K562 (cell line): ENCODE results near the gene KCNN3. TPM values are rescaled to one million over a fixed set of nuclear protein-coding genes. Genes with fewer than 3 reads are reported as not detected.

Experiments
- ATAC-seq: fragments of 200-7000 bp; cut with Tn5 transposase; 3 replicates; pipeline ENCODE4 v1.9.1; 2020; ENCODE audit warnings: moderate library complexity
- BruUV-seq: library from RNA; stranded (reverse); fragments of 400-500 nt; replicated peaks from 2 replicates; lab custom pipeline; 2021; lab: Mats Ljungman, UMichigan
- CTCF ChIA-PET: fragments of 300-600 bp; formaldehyde crosslinking; extraction: SDS; loops from one replicate; lab custom pipeline; 2021; ENCODE audit warnings: low intra/inter-chr PET ratio; lab: Yijun Ruan, JAX
- POLR2A ChIA-PET: fragments of 300-600, 350-650 bp; sonication (Branson Sonifier 250); formaldehyde crosslinking; extraction: SDS; loops from one replicate; lab custom pipeline; 2021; ENCODE audit warnings: antibody characterized with exemption, inconsistent platforms; lab: Yijun Ruan, JAX
- DNase-seq, 4 experiments: peaks; one replicate each; pipeline versions ENCODE4 v3.0.0 to v3.0.0-alpha.2; 2011 to 2018; ENCODE audit warnings: low spot score in 3 of 4, mixed read lengths in 3 of 4; ENCODE audit errors: extremely low read depth in 1 of 4
- FAIRE-seq: peaks from 2 replicates; lab custom pipeline; 2011; peaks lifted over from hg19 to GRCh38; lab: Jason Lieb, UNC
- H2AFZ ChIP-seq: 2 replicates; pipeline ENCODE4 v1.6.0; 2011; ENCODE audit warnings: low read depth, low read length, control low read depth, inconsistent platforms
- H3K27ac ChIP-seq: fragments of 200-600 bp; 3 replicates; pipeline ENCODE4 v1.8.0; 2011; ENCODE audit warnings: low read depth, mild to moderate bottlenecking, control low read depth, inconsistent platforms, low read length, moderate library complexity, mixed read lengths; ENCODE audit errors: extremely low read depth
- H3K27me3 ChIP-seq, 2 experiments: fragments of 300-600 bp in 1 of 2; 2 replicates in 1 of 2; 3 replicates in 1 of 2; pipeline versions ENCODE4 v1.6.0 to v1.8.0; 2011; ENCODE audit warnings: inconsistent platforms in 2 of 2, low read length in 2 of 2, mild to moderate bottlenecking in 1 of 2, mixed read lengths in 1 of 2, moderate library complexity in 1 of 2; ENCODE audit not compliant: control insufficient read depth in 2 of 2, insufficient read depth in 2 of 2
- H3K36me3 ChIP-seq: fragments of 300-600 bp; 3 replicates; pipeline ENCODE4 v1.8.0; 2011; ENCODE audit warnings: mild to moderate bottlenecking, low read length, inconsistent platforms; ENCODE audit not compliant: control insufficient read depth, insufficient read depth
- H3K4me1 ChIP-seq, 2 experiments: fragments of 200-600 bp in 1 of 2; replicated peaks in 1 of 2; 2 replicates in 1 of 2; 3 replicates in 1 of 2; pipeline versions ENCODE4 v1.5.1 to v1.8.0; 2011; ENCODE audit warnings: inconsistent platforms in 2 of 2, low read length in 2 of 2, mild to moderate bottlenecking in 1 of 2, mixed read lengths in 1 of 2, moderate library complexity in 1 of 2; ENCODE audit not compliant: control insufficient read depth in 2 of 2, insufficient read depth in 2 of 2
- H3K4me2 ChIP-seq: 2 replicates; pipeline ENCODE4 v1.6.1; 2011; ENCODE audit warnings: low read length, control low read depth, inconsistent platforms, mixed read lengths; ENCODE audit not compliant: insufficient read depth
- H3K4me3 ChIP-seq: fragments of 200-600 bp; sonication (generic), shearing (Covaris generic); 2 replicates; pipeline ENCODE4 v1.5.1; 2016; ENCODE audit warnings: control low read depth, inconsistent platforms
- H3K79me2 ChIP-seq: fragments of 200-600 bp; 3 replicates; pipeline ENCODE4 v1.8.0; 2011; ENCODE audit warnings: low read length, inconsistent platforms; ENCODE audit not compliant: control insufficient read depth, insufficient read depth
- H3K9ac ChIP-seq, 2 experiments: 2 replicates each; pipeline versions ENCODE4 v1.6.0 to v1.6.1; 2011; ENCODE audit warnings: low read depth in 2 of 2, low read length in 2 of 2, control low read depth in 1 of 2, inconsistent platforms in 1 of 2, mild to moderate bottlenecking in 1 of 2, mixed read lengths in 1 of 2; ENCODE audit not compliant: insufficient read depth in 1 of 2
- H3K9me1 ChIP-seq: one replicate; pipeline ENCODE4 v1.6.0; 2011; ENCODE audit warnings: inconsistent platforms, mild to moderate bottlenecking, low read length, moderate library complexity; ENCODE audit not compliant: control insufficient read depth, insufficient read depth
- H3K9me3 ChIP-seq: replicated peaks from 2 replicates; pipeline ENCODE4 v1.5.1; 2011; ENCODE audit warnings: low read depth, low read length, inconsistent platforms; ENCODE audit not compliant: control insufficient read depth, insufficient read depth
- H4K20me1 ChIP-seq: replicated peaks from 2 replicates; pipeline ENCODE4 v1.6.1; 2011; ENCODE audit warnings: low read length, inconsistent platforms, mixed read lengths; ENCODE audit not compliant: control insufficient read depth, insufficient read depth
- CAMTA2 ChIP-seq: fragments of 250-450 bp; sonication (Bioruptor Pico); conservative IDR thresholded peaks from 2 replicates; pipeline ENCODE4 v1.5.1; 2022
- CBFB ChIP-seq: sonication (generic); formaldehyde crosslinking; IDR thresholded peaks from 2 replicates; pipeline ENCODE4 v1.4.0; 2020; ENCODE audit warnings: mild to moderate bottlenecking, missing genetic modification reagents
- ELF2 ChIP-seq: fragments of 250-450 bp; sonication (Bioruptor Pico); IDR thresholded peaks from 2 replicates; pipeline ENCODE4 v1.5.0; 2021; ENCODE audit warnings: mild to moderate bottlenecking
- L3MBTL2 ChIP-seq: fragments of 450-650 bp; IDR thresholded peaks from 2 replicates; pipeline ENCODE4 v1.6.1; 2016; ENCODE audit warnings: mild to moderate bottlenecking, moderate library complexity
- MTA2 ChIP-seq: fragments of 450-650 bp; IDR thresholded peaks from 2 replicates; pipeline ENCODE4 v1.6.1; 2016; ENCODE audit warnings: low read depth
- NFE2 ChIP-seq: IDR thresholded peaks from 2 replicates; pipeline ENCODE4 v1.6.1; 2014; ENCODE audit warnings: antibody characterized with exemption, low read depth
- NR1H2 ChIP-seq: sonication (generic); formaldehyde crosslinking; IDR thresholded peaks from 2 replicates; pipeline ENCODE4 v1.4.0; 2020; ENCODE audit warnings: mild to moderate bottlenecking, missing genetic modification reagents
- NUFIP1 ChIP-seq: fragments of 450-650 bp; IDR thresholded peaks from 2 replicates; pipeline ENCODE4 v1.6.1; 2018; ENCODE audit not compliant: partially characterized antibody
- RBM34 ChIP-seq: fragments of 200-400 bp; formaldehyde crosslinking; IDR thresholded peaks from 2 replicates; pipeline ENCODE4 v1.6.1; 2018; ENCODE audit warnings: low read length, borderline replicate concordance; ENCODE audit not compliant: insufficient read depth
- SETDB1 ChIP-seq: IDR thresholded peaks from one replicate; pipeline ENCODE4 v1.6.1; 2012; ENCODE audit warnings: low read length, control low read depth, inconsistent platforms
- TEAD1 ChIP-seq, 2 experiments: fragments of 450-650 bp in 1 of 2; sonication (generic) in 1 of 2; formaldehyde crosslinking; IDR thresholded peaks; 2 replicates each; pipeline versions ENCODE4 v1.4.0 to v1.8.0; 2020 to 2022; ENCODE audit warnings: mild to moderate bottlenecking in 2 of 2, missing genetic modification reagents in 1 of 2
- YY1 ChIP-seq, 3 experiments: IDR thresholded peaks; 2 replicates each; pipeline ENCODE4 v1.6.1; 2011; ENCODE audit warnings: low read length in 2 of 3, mild to moderate bottlenecking in 2 of 3, moderate library complexity in 2 of 3, borderline replicate concordance in 1 of 3, control low read depth in 1 of 3, low read depth in 1 of 3; ENCODE audit not compliant: insufficient read depth in 3 of 3, insufficient replicate concordance in 2 of 3, control insufficient read depth in 1 of 3, insufficient read length in 1 of 3; ENCODE audit errors: extremely low read depth in 1 of 3
- WGBS: fragments of 100-300 bp; shearing (Covaris generic); methylation state at CpG from one replicate; pipeline ENCODE4 v1.1.6; 2016; ENCODE audit warnings: low coverage, mixed read lengths; ENCODE audit not compliant: insufficient coverage; ENCODE audit errors: missing lambda C conversion rate; 5-methylcytosine and 5-hydroxymethylcytosine counted together
- in situ Hi-C: fragments of 300-500 bp; cut with MboI; formaldehyde crosslinking; loops from 4 replicates; pipeline ENCODE4 v1.15.0; 2018; ENCODE audit warnings: inconsistent platforms, mixed read lengths
- intact Hi-C: fragments of 100-400 bp; cut with micrococcal nuclease; formaldehyde crosslinking; loops from 2 replicates; pipeline ENCODE4 v1.14.2; 2022
- polyA plus RNA-seq, 8 experiments: library from polyadenylated mRNA; depleted of rRNA in 4 of 8; stranded (reverse) in 5 of 8; unstranded in 3 of 8; fragments of >200 nt; fragmentation: Nextera tagmentation in 2 of 8; fragmentation: Illumina TruSeq in 1 of 8; extraction: Ambion mirVana in 2 of 8; extraction: Trizol in 1 of 8; gene quantifications; 2 replicates each; pipeline versions ENCODE4 v1.2.1 to v1.2.3, GENCODE V29; 2011 to 2014; ENCODE audit warnings: inconsistent platforms in 1 of 8, missing spikeins in 1 of 8
- total RNA-seq, 7 experiments: library from RNA; depleted of rRNA in 6 of 7; stranded (reverse); fragments of >200 nt in 6 of 7; fragmentation: Illumina TruSeq in 2 of 7; extraction: Trizol in 2 of 7; gene quantifications; 2 replicates each; pipeline versions ENCODE4 v1.2.1 to v1.2.3, GENCODE V29; 2011 to 2021; ENCODE audit warnings: low replicate concordance in 1 of 7
- TF ChIP-seq, protein P1 (sequence below): sonication (generic); formaldehyde crosslinking; IDR thresholded peaks from 2 replicates; pipeline ENCODE4 v1.8.0; 2022; ENCODE audit warnings: missing genetic modification reagents, mild to moderate bottlenecking, borderline replicate concordance
- TF ChIP-seq, protein P2 (sequence below): IDR thresholded peaks from 2 replicates; pipeline ENCODE4 v1.6.1; 2011; ENCODE audit not compliant: insufficient read length; ENCODE audit errors: extremely low read depth
- TF ChIP-seq, protein P3 (sequence below): fragments of 250-450 bp; sonication (Bioruptor Pico); IDR thresholded peaks from 2 replicates; pipeline ENCODE4 v1.9.0; 2021; ENCODE audit warnings: mild to moderate bottlenecking
- TF ChIP-seq, protein P4 (sequence below): fragments of 200-800 bp; sonication (Bioruptor generic); IDR thresholded peaks from 2 replicates; pipeline ENCODE4 v1.6.1; 2017; ENCODE audit warnings: missing genetic modification characterization, missing compliant biosample characterization
- TF ChIP-seq, protein P5 (sequence below), 2 experiments: fragments of 450-650 bp in 1 of 2; sonication (generic) in 1 of 2; formaldehyde crosslinking; conservative IDR thresholded peaks; 2 replicates each; pipeline versions ENCODE4 v1.4.0 to v1.8.1; 2020 to 2022; ENCODE audit warnings: mild to moderate bottlenecking in 1 of 2, missing genetic modification reagents in 1 of 2

KCNN3 gene
- total and polyA plus RNA-seq, 9 of the 15 experiments (the other 6 are each of a cell fraction or from before 2014, with no cell fraction given): 0.02 to 0.03 TPM; not detected in 7

DNA sequence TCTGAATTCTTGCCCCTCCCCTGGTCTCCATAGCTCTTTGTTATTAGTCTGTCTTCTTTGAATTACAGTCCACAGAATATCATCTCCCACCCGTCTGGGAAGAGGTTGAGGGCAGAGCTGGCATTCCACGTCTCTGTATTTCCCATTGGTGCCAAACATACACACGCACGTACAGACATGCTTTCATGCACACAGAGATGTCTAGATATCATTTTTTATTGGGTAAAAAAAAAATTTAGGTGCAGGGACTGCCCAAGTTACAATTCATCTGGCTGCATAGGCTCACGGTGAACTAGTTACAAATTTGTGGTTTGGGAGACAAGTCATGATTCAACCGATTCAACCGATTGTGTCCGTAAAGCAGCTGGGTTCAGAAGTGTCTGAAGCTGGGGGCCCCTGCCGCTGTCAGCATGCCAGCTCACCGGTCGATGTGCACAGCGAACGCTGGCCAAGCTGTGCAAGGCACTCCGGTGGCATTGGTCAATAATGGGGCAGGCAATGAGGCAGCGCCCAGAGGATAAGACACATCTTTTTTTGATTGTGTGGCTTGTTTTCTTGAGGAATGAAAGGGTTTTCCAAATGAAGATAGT lies 73.7 kb downstream of the KCNN3 start:
- ATAC-seq (no peak), DNase-seq (no peak), FAIRE-seq (no peak)
- TF ChIP-seq NFE2: no peak
- TF ChIP-seq CBFB (CRISPR knock-in tag): no peak
- TF ChIP-seq, protein P1, sequence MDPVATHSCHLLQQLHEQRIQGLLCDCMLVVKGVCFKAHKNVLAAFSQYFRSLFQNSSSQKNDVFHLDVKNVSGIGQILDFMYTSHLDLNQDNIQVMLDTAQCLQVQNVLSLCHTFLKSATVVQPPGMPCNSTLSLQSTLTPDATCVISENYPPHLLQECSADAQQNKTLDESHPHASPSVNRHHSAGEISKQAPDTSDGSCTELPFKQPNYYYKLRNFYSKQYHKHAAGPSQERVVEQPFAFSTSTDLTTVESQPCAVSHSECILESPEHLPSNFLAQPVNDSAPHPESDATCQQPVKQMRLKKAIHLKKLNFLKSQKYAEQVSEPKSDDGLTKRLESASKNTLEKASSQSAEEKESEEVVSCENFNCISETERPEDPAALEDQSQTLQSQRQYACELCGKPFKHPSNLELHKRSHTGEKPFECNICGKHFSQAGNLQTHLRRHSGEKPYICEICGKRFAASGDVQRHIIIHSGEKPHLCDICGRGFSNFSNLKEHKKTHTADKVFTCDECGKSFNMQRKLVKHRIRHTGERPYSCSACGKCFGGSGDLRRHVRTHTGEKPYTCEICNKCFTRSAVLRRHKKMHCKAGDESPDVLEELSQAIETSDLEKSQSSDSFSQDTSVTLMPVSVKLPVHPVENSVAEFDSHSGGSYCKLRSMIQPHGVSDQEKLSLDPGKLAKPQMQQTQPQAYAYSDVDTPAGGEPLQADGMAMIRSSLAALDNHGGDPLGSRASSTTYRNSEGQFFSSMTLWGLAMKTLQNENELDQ (CRISPR knock-in tag): no peak
- no peak for TF ChIP-seq YY1 (IDR thresholded peaks at IDR 0.05; ENCODE audit: borderline replicate concordance in 1 of 3, control insufficient read depth in 1 of 3, extremely low read depth in 1 of 3, insufficient read depth in 3 of 3, insufficient read length in 1 of 3, insufficient replicate concordance in 2 of 3, low read depth in 1 of 3, low read length in 2 of 3)
- TF ChIP-seq, protein P2, sequence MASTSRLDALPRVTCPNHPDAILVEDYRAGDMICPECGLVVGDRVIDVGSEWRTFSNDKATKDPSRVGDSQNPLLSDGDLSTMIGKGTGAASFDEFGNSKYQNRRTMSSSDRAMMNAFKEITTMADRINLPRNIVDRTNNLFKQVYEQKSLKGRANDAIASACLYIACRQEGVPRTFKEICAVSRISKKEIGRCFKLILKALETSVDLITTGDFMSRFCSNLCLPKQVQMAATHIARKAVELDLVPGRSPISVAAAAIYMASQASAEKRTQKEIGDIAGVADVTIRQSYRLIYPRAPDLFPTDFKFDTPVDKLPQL: no peak
- TF ChIP-seq CAMTA2 (CRISPR knock-in tag): no peak
- TF ChIP-seq TEAD1 (CRISPR knock-in tag; IDR thresholded peaks at IDR 0.05): no peak
- no peak for TF ChIP-seq SETDB1
- no peak for TF ChIP-seq RBM34
- TF ChIP-seq, protein P3, sequence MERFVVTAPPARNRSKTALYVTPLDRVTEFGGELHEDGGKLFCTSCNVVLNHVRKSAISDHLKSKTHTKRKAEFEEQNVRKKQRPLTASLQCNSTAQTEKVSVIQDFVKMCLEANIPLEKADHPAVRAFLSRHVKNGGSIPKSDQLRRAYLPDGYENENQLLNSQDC (CRISPR knock-in tag): no peak
- TF ChIP-seq, protein P4, sequence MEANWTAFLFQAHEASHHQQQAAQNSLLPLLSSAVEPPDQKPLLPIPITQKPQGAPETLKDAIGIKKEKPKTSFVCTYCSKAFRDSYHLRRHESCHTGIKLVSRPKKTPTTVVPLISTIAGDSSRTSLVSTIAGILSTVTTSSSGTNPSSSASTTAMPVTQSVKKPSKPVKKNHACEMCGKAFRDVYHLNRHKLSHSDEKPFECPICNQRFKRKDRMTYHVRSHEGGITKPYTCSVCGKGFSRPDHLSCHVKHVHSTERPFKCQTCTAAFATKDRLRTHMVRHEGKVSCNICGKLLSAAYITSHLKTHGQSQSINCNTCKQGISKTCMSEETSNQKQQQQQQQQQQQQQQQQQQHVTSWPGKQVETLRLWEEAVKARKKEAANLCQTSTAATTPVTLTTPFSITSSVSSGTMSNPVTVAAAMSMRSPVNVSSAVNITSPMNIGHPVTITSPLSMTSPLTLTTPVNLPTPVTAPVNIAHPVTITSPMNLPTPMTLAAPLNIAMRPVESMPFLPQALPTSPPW (CRISPR knock-in tag): no peak
- TF ChIP-seq, protein P5, sequence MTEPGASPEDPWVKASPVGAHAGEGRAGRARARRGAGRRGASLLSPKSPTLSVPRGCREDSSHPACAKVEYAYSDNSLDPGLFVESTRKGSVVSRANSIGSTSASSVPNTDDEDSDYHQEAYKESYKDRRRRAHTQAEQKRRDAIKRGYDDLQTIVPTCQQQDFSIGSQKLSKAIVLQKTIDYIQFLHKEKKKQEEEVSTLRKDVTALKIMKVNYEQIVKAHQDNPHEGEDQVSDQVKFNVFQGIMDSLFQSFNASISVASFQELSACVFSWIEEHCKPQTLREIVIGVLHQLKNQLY (CRISPR knock-in tag; conservative IDR thresholded peaks at IDR 0.05): no peak
- TF ChIP-seq NR1H2 (CRISPR knock-in tag): no peak
- TF ChIP-seq L3MBTL2: no peak
- TF ChIP-seq NUFIP1: no peak
- no peak for TF ChIP-seq MTA2
- TF ChIP-seq ELF2 (CRISPR knock-in tag): no peak
- Histone ChIP-seq H3K4me2 (no peak overlapping the region), H3K4me3 (no peak overlapping the region), H3K4me1 (no peaks in the 10 kb centered on the region), H3K36me3 (no peaks in the 10 kb centered on the region), H4K20me1 (no peaks in the 10 kb centered on the region; the same call in 1 of the 2 replicates), H3K79me2 (no peaks in the 10 kb centered on the region), H3K27ac (no peak overlapping the region), H2AFZ (no peak overlapping the region), H3K9ac (no peak overlapping the region), H3K9me1 (peaks cover 4% of the 10 kb centered on the region), H3K9me3 (no peaks in the 10 kb centered on the region), H3K27me3 (peaks cover 34 to 71% of the 10 kb centered on the region in 2 experiments)
- intact Hi-C loops: no loop called here
- POLR2A ChIA-PET: interaction anchor here (0.6 to 1.2 kb wide), 2 partner anchors 19 to 111 kb away, joined by 3 read pairs; no protein-coding TSS in a partner anchor
- CTCF ChIA-PET: no interaction called here
- in situ Hi-C loops: no loop called here
- WGBS: under 1% methylated on average over 15 of the region's 15 CpGs
- BruUV-seq: no TSS peak
